Osteocyte (in vitro differentiated cells): ENCODE results near the gene VPS37C. TPM values are rescaled to one million over a fixed set of nuclear protein-coding genes. Genes with fewer than 3 reads are reported as not detected.

Experiments
- DNase-seq: peaks from one replicate; pipeline ENCODE4 v3.0.0; 2021; ENCODE audit warnings: mixed read lengths; ENCODE audit not compliant: unreplicated experiment; ENCODE audit errors: extremely low spot score
- H3K27ac Mint-ChIP-seq: one replicate; pipeline ENCODE4 v1.8.0; 2021; ENCODE audit warnings: mild to moderate bottlenecking, mixed read lengths; ENCODE audit not compliant: unreplicated experiment
- H3K27me3 Mint-ChIP-seq: one replicate; pipeline ENCODE4 v1.8.0; 2021; ENCODE audit warnings: mixed read lengths; ENCODE audit not compliant: unreplicated experiment
- H3K36me3 Mint-ChIP-seq: one replicate; pipeline ENCODE4 v1.8.0; 2021; ENCODE audit warnings: mixed read lengths; ENCODE audit not compliant: unreplicated experiment
- H3K4me1 Mint-ChIP-seq: one replicate; pipeline ENCODE4 v1.8.0; 2021; ENCODE audit warnings: mixed read lengths; ENCODE audit not compliant: unreplicated experiment
- H3K4me3 Mint-ChIP-seq: one replicate; pipeline ENCODE4 v1.8.0; 2021; ENCODE audit warnings: mild to moderate bottlenecking, moderate library complexity, mixed read lengths; ENCODE audit not compliant: unreplicated experiment
- H3K9me3 Mint-ChIP-seq: one replicate; pipeline ENCODE4 v1.8.0; 2021; ENCODE audit warnings: mixed read lengths; ENCODE audit not compliant: unreplicated experiment
- total RNA-seq: library from RNA; stranded (reverse); gene quantifications from 2 replicates; pipeline ENCODE4 v1.2.1, GENCODE V29; 2021
- TF ChIP-seq, protein P1 (sequence below): fragments of 200-600 bp; sonication (generic); IDR thresholded peaks from 2 replicates; pipeline ENCODE4 v1.5.0; 2021; ENCODE audit warnings: antibody characterized with exemption, mild to moderate bottlenecking, moderate library complexity

VPS37C gene
- total RNA-seq, 1 donor from 2014 or later = 21.2 TPM

GRCh38 chr11:61087426-61088119 is 73.7 kb downstream of the VPS37C start:
- peaks cover 17% of the 10 kb centered on the region for H3K27me3 Mint-ChIP-seq
- no peak for DNase-seq
- H3K4me3 Mint-ChIP-seq = no peak overlapping the region
- no peak overlapping the region for H3K27ac Mint-ChIP-seq
- H3K36me3 Mint-ChIP-seq = no peaks in the 10 kb centered on the region
- TF ChIP-seq, protein P1, sequence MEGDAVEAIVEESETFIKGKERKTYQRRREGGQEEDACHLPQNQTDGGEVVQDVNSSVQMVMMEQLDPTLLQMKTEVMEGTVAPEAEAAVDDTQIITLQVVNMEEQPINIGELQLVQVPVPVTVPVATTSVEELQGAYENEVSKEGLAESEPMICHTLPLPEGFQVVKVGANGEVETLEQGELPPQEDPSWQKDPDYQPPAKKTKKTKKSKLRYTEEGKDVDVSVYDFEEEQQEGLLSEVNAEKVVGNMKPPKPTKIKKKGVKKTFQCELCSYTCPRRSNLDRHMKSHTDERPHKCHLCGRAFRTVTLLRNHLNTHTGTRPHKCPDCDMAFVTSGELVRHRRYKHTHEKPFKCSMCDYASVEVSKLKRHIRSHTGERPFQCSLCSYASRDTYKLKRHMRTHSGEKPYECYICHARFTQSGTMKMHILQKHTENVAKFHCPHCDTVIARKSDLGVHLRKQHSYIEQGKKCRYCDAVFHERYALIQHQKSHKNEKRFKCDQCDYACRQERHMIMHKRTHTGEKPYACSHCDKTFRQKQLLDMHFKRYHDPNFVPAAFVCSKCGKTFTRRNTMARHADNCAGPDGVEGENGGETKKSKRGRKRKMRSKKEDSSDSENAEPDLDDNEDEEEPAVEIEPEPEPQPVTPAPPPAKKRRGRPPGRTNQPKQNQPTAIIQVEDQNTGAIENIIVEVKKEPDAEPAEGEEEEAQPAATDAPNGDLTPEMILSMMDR = no peak
- no peaks in the 10 kb centered on the region for H3K4me1 Mint-ChIP-seq
- H3K9me3 Mint-ChIP-seq = no peaks in the 10 kb centered on the region

DNA sequence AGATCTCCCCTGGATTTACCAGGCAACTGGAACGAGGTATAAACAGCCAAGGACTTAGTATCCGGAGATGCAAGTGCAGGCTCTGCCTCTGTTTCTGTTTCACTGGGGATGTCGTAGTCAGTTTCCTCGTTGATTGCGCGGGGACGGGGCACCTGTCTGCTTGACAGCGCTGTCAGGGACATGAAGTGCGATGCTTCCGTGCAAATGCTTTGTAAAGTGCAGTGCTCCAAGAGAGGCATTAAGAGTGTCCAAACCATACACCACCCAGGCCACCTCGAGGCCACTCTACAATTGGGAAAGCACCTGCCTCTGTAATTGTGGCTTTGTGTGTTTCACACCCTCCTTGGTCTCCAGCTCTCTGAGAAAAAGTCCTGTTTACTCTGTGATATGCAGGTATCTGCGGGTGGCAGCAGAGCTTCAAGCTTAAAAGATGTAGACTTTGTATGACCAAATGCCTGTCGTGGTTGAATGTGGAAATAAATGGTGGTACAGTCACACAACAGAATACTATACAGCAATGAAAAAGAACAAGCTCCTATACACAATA is 77.6 kb downstream of the VPS37C start:
- Mint-ChIP-seq H3K27me3 (peaks cover 14% of the 10 kb centered on the region), H3K4me1 (no peaks in the 10 kb centered on the region), H3K27ac (no peak overlapping the region), H3K9me3 (no peaks in the 10 kb centered on the region), H3K4me3 (no peak overlapping the region), H3K36me3 (no peaks in the 10 kb centered on the region)
- no peak for DNase-seq
- TF ChIP-seq, protein P1 = no peak

DNA sequence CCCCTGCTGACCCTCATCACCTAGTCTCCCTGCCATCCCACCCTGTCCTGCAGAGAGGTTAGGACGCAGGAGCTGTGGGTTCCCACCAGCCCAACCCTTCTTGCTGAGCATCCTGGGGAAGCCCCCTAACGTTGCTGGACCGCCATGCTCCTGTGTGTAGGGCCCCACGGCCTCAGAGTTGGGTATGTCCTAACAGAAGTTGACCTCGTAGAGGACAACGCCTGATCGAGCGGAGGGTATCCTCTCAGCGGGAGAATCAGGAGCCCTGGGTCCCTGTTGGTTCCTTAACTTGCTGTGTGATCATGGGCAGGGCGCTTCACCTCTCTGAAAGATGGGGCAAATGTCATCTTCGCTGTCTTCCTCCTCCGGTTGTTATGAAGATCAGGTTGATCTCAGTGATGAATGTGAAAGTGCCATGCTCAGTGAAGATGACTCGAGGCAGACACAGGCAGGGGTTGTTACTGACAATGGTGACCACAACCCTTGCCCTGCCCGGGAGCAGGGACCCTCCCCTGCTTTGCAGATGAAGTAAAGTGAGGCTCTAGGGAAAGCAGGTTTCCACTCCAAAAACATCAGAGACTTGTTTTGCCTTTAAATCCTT is 78.2 kb downstream of the VPS37C start:
- TF ChIP-seq, protein P1 = no peak
- H3K36me3 Mint-ChIP-seq = no peaks in the 10 kb centered on the region
- H3K27ac Mint-ChIP-seq = no peak overlapping the region
- H3K4me3 Mint-ChIP-seq = no peak overlapping the region
- peaks cover under 1% of the 10 kb centered on the region for H3K4me1 Mint-ChIP-seq
- peaks cover 11% of the 10 kb centered on the region for H3K27me3 Mint-ChIP-seq
- no peaks in the 10 kb centered on the region for H3K9me3 Mint-ChIP-seq
- DNase-seq = no peak

GRCh38 chr11:61082062-61082870 is 79.0 kb downstream of the VPS37C start:
- no peak for DNase-seq
- H3K4me1 Mint-ChIP-seq = peaks cover 6% of the 10 kb centered on the region
- H3K27ac Mint-ChIP-seq = no peak overlapping the region
- H3K27me3 Mint-ChIP-seq = peaks cover 9% of the 10 kb centered on the region
- no peaks in the 10 kb centered on the region for H3K36me3 Mint-ChIP-seq
- TF ChIP-seq, protein P1 = no peak
- no peak overlapping the region for H3K4me3 Mint-ChIP-seq
- H3K9me3 Mint-ChIP-seq = no peaks in the 10 kb centered on the region
